GM23338 (cell line): ENCODE measurements around the gene YPEL2. TPM values are rescaled to one million over a fixed set of nuclear protein-coding genes. Genes with fewer than 3 reads are reported as not detected.

Experiments used
- ATAC-seq: fragments of 200-7000 bp; cut with Tn5 transposase; 3 replicates; pipeline ENCODE4 v1.9.1; 2020
- DNase-seq: peaks from one replicate; pipeline ENCODE4 v3.0.0-alpha.2; 2015; ENCODE audit warnings: low spot score
- H2AFZ ChIP-seq: fragments of 200-600 bp; sonication (generic); 2 replicates; pipeline ENCODE4 v1.8.0; 2016; ENCODE audit warnings: antibody characterized with exemption, mild to moderate bottlenecking, moderate library complexity
- H3F3A ChIP-seq: fragments of 200-600 bp; sonication (generic); replicated peaks from 2 replicates; pipeline ENCODE4 v1.8.0; 2017; ENCODE audit warnings: antibody characterized with exemption, mixed run types, low read depth
- H3K27ac ChIP-seq: fragments of 200-600 bp; sonication (generic); 2 replicates; pipeline ENCODE4 v1.6.1; 2016; ENCODE audit warnings: low read depth
- H3K27me3 ChIP-seq: fragments of 200-600 bp; sonication (generic); 2 replicates; pipeline ENCODE4 v1.8.0; 2016; ENCODE audit warnings: mild to moderate bottlenecking, mixed run types, moderate library complexity; ENCODE audit not compliant: insufficient read depth
- H3K36me3 ChIP-seq: fragments of 200-600 bp; sonication (generic); 2 replicates; pipeline ENCODE4 v1.8.0; 2016; ENCODE audit warnings: mild to moderate bottlenecking; ENCODE audit not compliant: insufficient read depth
- H3K4me1 ChIP-seq: fragments of 200-600 bp; sonication (generic); 2 replicates; pipeline ENCODE4 v1.8.0; 2016; ENCODE audit warnings: mild to moderate bottlenecking, moderate library complexity; ENCODE audit not compliant: insufficient read depth
- H3K4me2 ChIP-seq: fragments of 200-600 bp; sonication (generic); 2 replicates; pipeline ENCODE4 v1.7.1; 2017; ENCODE audit warnings: mixed run types
- H3K4me3 ChIP-seq: fragments of 200-600 bp; sonication (generic); 2 replicates; pipeline ENCODE4 v1.6.1; 2016; ENCODE audit warnings: mixed run types
- H3K79me2 ChIP-seq: fragments of 200-600 bp; sonication (generic); replicated peaks from 2 replicates; pipeline ENCODE4 v1.8.0; 2017; ENCODE audit warnings: mild to moderate bottlenecking; ENCODE audit not compliant: insufficient read depth
- H3K9me2 ChIP-seq: fragments of 200-600 bp; sonication (generic); 2 replicates; pipeline ENCODE4 v1.8.0; 2017; ENCODE audit not compliant: insufficient read depth
- H4K20me1 ChIP-seq: fragments of 200-600 bp; sonication (generic); replicated peaks from 2 replicates; pipeline ENCODE4 v1.8.0; 2017; ENCODE audit warnings: mild to moderate bottlenecking; ENCODE audit not compliant: insufficient read depth
- H3K27ac Mint-ChIP-seq: 2 replicates; pipeline ENCODE4 v1.8.0; 2020; ENCODE audit warnings: inconsistent platforms, mild to moderate bottlenecking, moderate library complexity, mixed read lengths
- H3K27me3 Mint-ChIP-seq: 3 replicates; pipeline ENCODE4 v1.8.0; 2022; ENCODE audit warnings: low read depth, mild to moderate bottlenecking, moderate library complexity, mixed read lengths, inconsistent platforms; ENCODE audit not compliant: insufficient read depth, poor library complexity
- H3K36me3 Mint-ChIP-seq: 3 replicates; pipeline ENCODE4 v1.8.0; 2021; ENCODE audit warnings: low read depth, mild to moderate bottlenecking, inconsistent platforms, moderate library complexity, mixed read lengths
- H3K4me1 Mint-ChIP-seq: 3 replicates; pipeline ENCODE4 v1.8.0; 2020; ENCODE audit warnings: mild to moderate bottlenecking, inconsistent platforms, mixed read lengths
- H3K4me3 Mint-ChIP-seq: 3 replicates; pipeline ENCODE4 v1.8.0; 2021; ENCODE audit warnings: moderate library complexity, mild to moderate bottlenecking, inconsistent platforms, mixed read lengths
- H3K9me3 Mint-ChIP-seq: 3 replicates; pipeline ENCODE4 v1.8.0; 2020; ENCODE audit warnings: moderate library complexity, mild to moderate bottlenecking, inconsistent platforms, mixed read lengths
- CREB1 ChIP-seq: fragments of 250-450 bp; sonication (Bioruptor Pico); IDR thresholded peaks from 2 replicates; pipeline ENCODE4 v1.5.0; 2020; ENCODE audit warnings: low read depth, mild to moderate bottlenecking, moderate library complexity
- CTCF ChIP-seq, 2 experiments: fragments of 200-600 bp in 1 of 2; sonication (generic) in 1 of 2; conservative IDR thresholded peaks; 2 replicates each; pipeline versions ENCODE4 v1.5.1 to v1.6.1; 2016 to 2017; ENCODE audit warnings: antibody characterized with exemption in 2 of 2, low read depth in 2 of 2, mild to moderate bottlenecking in 2 of 2, moderate library complexity in 1 of 2
- ETS1 ChIP-seq: IDR thresholded peaks from 2 replicates; pipeline ENCODE4 v1.6.1; 2016; ENCODE audit warnings: antibody characterized with exemption
- EZH2 ChIP-seq: fragments of 200-600 bp; sonication (generic); IDR thresholded peaks from one replicate; pipeline ENCODE4 v1.8.0; 2017; ENCODE audit warnings: antibody characterized with exemption, mild to moderate bottlenecking, low read depth; ENCODE audit not compliant: unreplicated experiment
- EZH2phosphoT487 ChIP-seq: fragments of 200-600 bp; sonication (generic); IDR thresholded peaks from one replicate; pipeline ENCODE4 v1.8.1; 2018; ENCODE audit warnings: antibody characterized with exemption; ENCODE audit not compliant: unreplicated experiment
- JUNB ChIP-seq: IDR thresholded peaks from one replicate; pipeline ENCODE4 v1.6.1; 2016; ENCODE audit warnings: antibody characterized with exemption; ENCODE audit not compliant: unreplicated experiment
- NANOG ChIP-seq: IDR thresholded peaks from 2 replicates; pipeline ENCODE4 v1.6.1; 2016; ENCODE audit warnings: antibody characterized with exemption, borderline replicate concordance
- POLR2AphosphoS5 ChIP-seq: IDR thresholded peaks from 2 replicates; pipeline ENCODE4 v1.6.1; 2016; ENCODE audit warnings: antibody characterized with exemption, low read depth
- REST ChIP-seq: IDR thresholded peaks from one replicate; pipeline ENCODE4 v1.6.1; 2018; ENCODE audit warnings: antibody characterized with exemption; ENCODE audit not compliant: unreplicated experiment
- STAT1 ChIP-seq: IDR thresholded peaks from one replicate; pipeline ENCODE4 v1.6.1; 2016; ENCODE audit warnings: antibody characterized with exemption; ENCODE audit not compliant: unreplicated experiment
- ZNF114 ChIP-seq: fragments of 250-450 bp; sonication (Bioruptor Pico); IDR thresholded peaks from 2 replicates; pipeline ENCODE4 v1.5.0; 2020; ENCODE audit warnings: mild to moderate bottlenecking, moderate library complexity
- ZNF331 ChIP-seq: fragments of 250-450 bp; sonication (Bioruptor Pico); IDR thresholded peaks from 2 replicates; pipeline ENCODE4 v1.5.0; 2020; ENCODE audit warnings: low read depth, mild to moderate bottlenecking, moderate library complexity
- ZNF462 ChIP-seq: fragments of 250-450 bp; sonication (Bioruptor Pico); IDR thresholded peaks from 2 replicates; pipeline ENCODE4 v1.5.0; 2020; ENCODE audit warnings: mild to moderate bottlenecking, moderate library complexity
- polyA plus RNA-seq: library from polyadenylated mRNA; unstranded; fragments of >200 nt; fragmentation: Nextera tagmentation; extraction: Ambion mirVana; gene quantifications from 2 replicates; pipeline ENCODE4 v1.2.1, GENCODE V29; 2016
- total RNA-seq: library from RNA; depleted of rRNA; stranded (reverse); fragments of >200 nt; shearing (Covaris generic); gene quantifications from 2 replicates; pipeline ENCODE4 v1.2.3, GENCODE V29; 2014

The YPEL2 gene
- total and polyA plus RNA-seq, 2 experiments from 2014 or later = 4.1 to 5.2 TPM

GRCh38 chr17:59366773-59367656, 35.6 kb downstream of the YPEL2 start:
- Mint-ChIP-seq H3K27ac (peak overlapping the region; percentile 66), H3K9me3 (no peaks in the 10 kb centered on the region), H3K27me3 (peaks cover 9% of the 10 kb centered on the region), H3K4me1 (peaks cover 72% of the 10 kb centered on the region), H3K36me3 (no peaks in the 10 kb centered on the region), H3K4me3 (peak overlapping the region; percentile 57)
- peak overlapping the region; percentile 74; the same call in 1 of the 2 replicates for H3K27ac ChIP-seq
- no peaks in the 10 kb centered on the region for H3K9me2 ChIP-seq
- peak overlapping the region; percentile 6; the same call in 1 of the 2 replicates for H3K4me3 ChIP-seq
- peak overlapping the region; percentile 52 for H3K4me2 ChIP-seq
- ATAC-seq (peak; percentile 3; the same call in 1 of the 3 replicates), DNase-seq (no peak)
- H3K4me1 ChIP-seq = peaks cover 39% of the 10 kb centered on the region
- H3K36me3 ChIP-seq = no peaks in the 10 kb centered on the region
- H4K20me1 ChIP-seq = 0 out of 2 replicates have a peak, but pooled peaks cover 3% of the 10 kb centered on the region
- H3K79me2 ChIP-seq = no peaks in the 10 kb centered on the region
- TF ChIP-seq CREB1 (CRISPR knock-in tag) (no peak), ZNF331 (CRISPR knock-in tag) (no peak), JUNB (no peak), POLR2AphosphoS5 (no peak), EZH2 (no peak), ZNF462 (CRISPR knock-in tag) (no peak), STAT1 (no peak), EZH2phosphoT487 (no peak), REST (no peak), ZNF114 (CRISPR knock-in tag) (no peak), NANOG (no peak), CTCF (conservative IDR thresholded peaks at IDR 0.05; ENCODE audit: low read depth in 2 of 2) (no peak), ETS1 (no peak)
- no peak overlapping the region for H2AFZ ChIP-seq
- H3K27me3 ChIP-seq = no peaks in the 10 kb centered on the region
- 0 out of 2 replicates have a peak, but pooled peaks cover 12% of the 10 kb centered on the region for H3F3A ChIP-seq
